RWPE2 (cell line): ENCODE measurements around the gene GPX2.

Experiments used
- ATAC-seq: fragments of 200-7000 bp; cut with Tn5 transposase; 3 replicates; pipeline ENCODE4 v1.9.1; 2021; ENCODE audit warnings: low read depth
- DNase-seq: peaks from one replicate; pipeline ENCODE4 v3.0.0-alpha.2; 2020; ENCODE audit warnings: low spot score
- H3K27ac ChIP-seq: fragments of 450-650 bp; 2 replicates; pipeline ENCODE4 v1.5.1; 2017; ENCODE audit warnings: mild to moderate bottlenecking; ENCODE audit not compliant: poor library complexity, severe bottlenecking
- H3K27me3 ChIP-seq: fragments of 250-450 bp; sonication (Bioruptor Pico); 2 replicates; pipeline ENCODE4 v1.5.1; 2021; ENCODE audit warnings: mild to moderate bottlenecking, moderate library complexity; ENCODE audit not compliant: insufficient read depth, poor library complexity, severe bottlenecking
- H3K36me3 ChIP-seq: fragments of 250-450 bp; sonication (Bioruptor Pico); 2 replicates; pipeline ENCODE4 v1.5.1; 2020; ENCODE audit warnings: low read depth, mild to moderate bottlenecking, moderate library complexity
- H3K4me1 ChIP-seq: fragments of 250-450 bp; sonication (Bioruptor Pico); 2 replicates; pipeline ENCODE4 v1.5.1; 2021; ENCODE audit warnings: mild to moderate bottlenecking, moderate library complexity; ENCODE audit not compliant: insufficient read depth, poor library complexity, severe bottlenecking
- H3K4me3 ChIP-seq: fragments of 250-450 bp; sonication (Bioruptor Pico); 2 replicates; pipeline ENCODE4 v1.5.1; 2021; ENCODE audit warnings: mild to moderate bottlenecking, moderate library complexity; ENCODE audit not compliant: severe bottlenecking
- H3K9me3 ChIP-seq: fragments of 250-450 bp; sonication (Bioruptor Pico); 2 replicates; pipeline ENCODE4 v1.5.1; 2021; ENCODE audit warnings: mild to moderate bottlenecking, moderate library complexity; ENCODE audit not compliant: severe bottlenecking
- CTCF ChIP-seq: fragments of 450-650 bp; IDR thresholded peaks from one replicate; pipeline ENCODE4 v1.5.1; 2017; ENCODE audit warnings: mild to moderate bottlenecking, moderate library complexity; ENCODE audit not compliant: poor library complexity, severe bottlenecking

The GPX2 gene

GRCh38 chr14:64931123-64931522 lies 11.4 kb downstream of the GPX2 start:
- H3K36me3 ChIP-seq, result peaks cover 87% of the 10 kb centered on the region
- no peaks in the 10 kb centered on the region for H3K4me1 ChIP-seq
- ATAC-seq (no peak), DNase-seq (no peak)
- H3K4me3 ChIP-seq, result no peak overlapping the region
- H3K27me3 ChIP-seq, result no peaks in the 10 kb centered on the region
- TF ChIP-seq CTCF, result no peak
- no peak overlapping the region for H3K27ac ChIP-seq
- H3K9me3 ChIP-seq, result no peaks in the 10 kb centered on the region

GRCh38 chr14:64930085-64930843 lies 12.3 kb downstream of the GPX2 start:
- ATAC-seq, result no peak
- Histone ChIP-seq H3K27ac (no peak overlapping the region), H3K4me3 (no peak overlapping the region), H3K27me3 (no peaks in the 10 kb centered on the region), H3K9me3 (no peaks in the 10 kb centered on the region), H3K4me1 (no peaks in the 10 kb centered on the region), H3K36me3 (peaks cover 92% of the 10 kb centered on the region)
- TF ChIP-seq CTCF, result no peak
- no peak for DNase-seq

GRCh38 chr14:64929014-64929359 lies 13.6 kb downstream of the GPX2 start:
- Histone ChIP-seq H3K4me1 (no peaks in the 10 kb centered on the region), H3K9me3 (no peaks in the 10 kb centered on the region), H3K36me3 (peaks cover 92% of the 10 kb centered on the region), H3K4me3 (no peak overlapping the region), H3K27me3 (no peaks in the 10 kb centered on the region), H3K27ac (no peak overlapping the region)
- no peak for TF ChIP-seq CTCF
- DNase-seq (no peak), ATAC-seq (no peak)

GRCh38 chr14:64928239-64929013 lies 14.1 kb downstream of the GPX2 start:
- no peak for TF ChIP-seq CTCF
- Histone ChIP-seq H3K27me3 (no peaks in the 10 kb centered on the region), H3K27ac (no peak overlapping the region), H3K4me1 (no peaks in the 10 kb centered on the region), H3K36me3 (peaks cover 92% of the 10 kb centered on the region), H3K4me3 (no peak overlapping the region), H3K9me3 (no peaks in the 10 kb centered on the region)
- ATAC-seq (no peak), DNase-seq (no peak)

- ATAC-seq (no peak), DNase-seq (no peak)
- Histone ChIP-seq H3K9me3 (no peaks in the 10 kb centered on the region), H3K27ac (no peak overlapping the region), H3K4me1 (no peaks in the 10 kb centered on the region), H3K36me3 (peaks cover 87% of the 10 kb centered on the region), H3K4me3 (no peak overlapping the region), H3K27me3 (no peaks in the 10 kb centered on the region)
- TF ChIP-seq CTCF, result no peak
Measured at GRCh38 chr14:64927031-64927430, 15.5 kb downstream of the GPX2 start.
